HL-60 (cell line): Measurements from ENCODE around the gene DLL4.

Experiments used
- GABPA ChIP-seq: IDR thresholded peaks from 2 replicates; pipeline ENCODE4 v1.6.1; 2012; ENCODE audit warnings: low read depth
- TF ChIP-seq, protein P1 (sequence below): IDR thresholded peaks from 2 replicates; pipeline ENCODE4 v1.6.1; 2012; ENCODE audit warnings: low read depth; ENCODE audit not compliant: insufficient replicate concordance
- TF ChIP-seq, protein P2 (sequence below): IDR thresholded peaks from one replicate; pipeline ENCODE4 v1.5.1; 2011; ENCODE audit warnings: low read length, control low read depth, inconsistent platforms; ENCODE audit not compliant: insufficient read depth

DNA sequence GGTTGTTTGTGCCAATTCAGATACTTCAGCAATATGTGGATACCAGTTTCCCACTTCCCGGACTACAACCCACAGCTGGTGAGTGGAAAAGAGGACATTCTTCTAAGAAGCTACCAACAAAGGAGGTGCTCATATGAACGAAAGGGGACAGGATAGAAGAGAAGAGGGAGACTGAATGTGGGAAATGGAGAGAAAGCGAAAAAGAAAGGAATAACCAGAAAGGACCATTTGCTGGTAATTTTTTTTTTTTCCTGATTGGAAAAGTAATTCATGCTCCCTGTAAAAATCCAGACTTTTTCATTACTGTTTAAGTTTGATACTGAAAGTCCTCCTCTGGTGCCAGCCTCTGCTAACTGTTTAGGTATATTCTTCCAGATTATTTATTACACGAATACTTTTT lies 22.6 kb downstream of the DLL4 start:
- TF ChIP-seq, protein P1, sequence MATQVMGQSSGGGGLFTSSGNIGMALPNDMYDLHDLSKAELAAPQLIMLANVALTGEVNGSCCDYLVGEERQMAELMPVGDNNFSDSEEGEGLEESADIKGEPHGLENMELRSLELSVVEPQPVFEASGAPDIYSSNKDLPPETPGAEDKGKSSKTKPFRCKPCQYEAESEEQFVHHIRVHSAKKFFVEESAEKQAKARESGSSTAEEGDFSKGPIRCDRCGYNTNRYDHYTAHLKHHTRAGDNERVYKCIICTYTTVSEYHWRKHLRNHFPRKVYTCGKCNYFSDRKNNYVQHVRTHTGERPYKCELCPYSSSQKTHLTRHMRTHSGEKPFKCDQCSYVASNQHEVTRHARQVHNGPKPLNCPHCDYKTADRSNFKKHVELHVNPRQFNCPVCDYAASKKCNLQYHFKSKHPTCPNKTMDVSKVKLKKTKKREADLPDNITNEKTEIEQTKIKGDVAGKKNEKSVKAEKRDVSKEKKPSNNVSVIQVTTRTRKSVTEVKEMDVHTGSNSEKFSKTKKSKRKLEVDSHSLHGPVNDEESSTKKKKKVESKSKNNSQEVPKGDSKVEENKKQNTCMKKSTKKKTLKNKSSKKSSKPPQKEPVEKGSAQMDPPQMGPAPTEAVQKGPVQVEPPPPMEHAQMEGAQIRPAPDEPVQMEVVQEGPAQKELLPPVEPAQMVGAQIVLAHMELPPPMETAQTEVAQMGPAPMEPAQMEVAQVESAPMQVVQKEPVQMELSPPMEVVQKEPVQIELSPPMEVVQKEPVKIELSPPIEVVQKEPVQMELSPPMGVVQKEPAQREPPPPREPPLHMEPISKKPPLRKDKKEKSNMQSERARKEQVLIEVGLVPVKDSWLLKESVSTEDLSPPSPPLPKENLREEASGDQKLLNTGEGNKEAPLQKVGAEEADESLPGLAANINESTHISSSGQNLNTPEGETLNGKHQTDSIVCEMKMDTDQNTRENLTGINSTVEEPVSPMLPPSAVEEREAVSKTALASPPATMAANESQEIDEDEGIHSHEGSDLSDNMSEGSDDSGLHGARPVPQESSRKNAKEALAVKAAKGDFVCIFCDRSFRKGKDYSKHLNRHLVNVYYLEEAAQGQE, result no peak
- TF ChIP-seq, protein P2, sequence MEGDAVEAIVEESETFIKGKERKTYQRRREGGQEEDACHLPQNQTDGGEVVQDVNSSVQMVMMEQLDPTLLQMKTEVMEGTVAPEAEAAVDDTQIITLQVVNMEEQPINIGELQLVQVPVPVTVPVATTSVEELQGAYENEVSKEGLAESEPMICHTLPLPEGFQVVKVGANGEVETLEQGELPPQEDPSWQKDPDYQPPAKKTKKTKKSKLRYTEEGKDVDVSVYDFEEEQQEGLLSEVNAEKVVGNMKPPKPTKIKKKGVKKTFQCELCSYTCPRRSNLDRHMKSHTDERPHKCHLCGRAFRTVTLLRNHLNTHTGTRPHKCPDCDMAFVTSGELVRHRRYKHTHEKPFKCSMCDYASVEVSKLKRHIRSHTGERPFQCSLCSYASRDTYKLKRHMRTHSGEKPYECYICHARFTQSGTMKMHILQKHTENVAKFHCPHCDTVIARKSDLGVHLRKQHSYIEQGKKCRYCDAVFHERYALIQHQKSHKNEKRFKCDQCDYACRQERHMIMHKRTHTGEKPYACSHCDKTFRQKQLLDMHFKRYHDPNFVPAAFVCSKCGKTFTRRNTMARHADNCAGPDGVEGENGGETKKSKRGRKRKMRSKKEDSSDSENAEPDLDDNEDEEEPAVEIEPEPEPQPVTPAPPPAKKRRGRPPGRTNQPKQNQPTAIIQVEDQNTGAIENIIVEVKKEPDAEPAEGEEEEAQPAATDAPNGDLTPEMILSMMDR, result no peak
- no peak for TF ChIP-seq GABPA
